Nasal cavity respiratory epithelium epithelial cell of viscerocranial mucosa (primary cell): Measurements from ENCODE around the gene SLC25A3. TPM values are rescaled to one million over a fixed set of nuclear protein-coding genes. Genes with fewer than 3 reads are reported as not detected.

Experiments used
- total RNA-seq: library from RNA; depleted of rRNA; stranded (reverse); fragments of >200 nt; gene quantifications from 2 replicates; pipeline ENCODE4 v1.2.3, GENCODE V29; 2014

SLC25A3 gene
- 473 and 548 TPM in 2 replicates for total RNA-seq

GRCh38 chr12:98593351-98594049 lies at the start of gene SLC25A3:
Gene SLC25A3 (plus strand): TSS chr12:98593686. CDS start chr12:98593979, 293 bp downstream.

GRCh38 chr12:98644712-98645571 lies 51.5 kb downstream of the SLC25A3 start, which contains the start of the genes APAF1 and IKBIP:
Gene APAF1 (plus strand): TSS chr12:98645290. CDS start chr12:98648360, 3,070 bp downstream.
Gene IKBIP (minus strand): TSS chr12:98644788. CDS start chr12:98644701, 87 bp downstream.

Other genes with a start within 250 kb of the SLC25A3 start
- gene TMPO, start 78.1 kb upstream of the SLC25A3 start, total RNA-seq = 59.7 and 60.1 TPM in 2 replicates
- gene IKBIP, start 51.1 kb downstream of the SLC25A3 start, total RNA-seq = 5.5 and 16.0 TPM in 2 replicates
- gene APAF1, start 51.6 kb downstream of the SLC25A3 start, total RNA-seq = 6.2 and 14.3 TPM in 2 replicates